ENCODE measurements around the gene PMPCA.

PMPCA gene

GRCh38 chr9:136442265-136442664, 31.8 kb downstream of the PMPCA start:
- Histone ChIP-seq H3K36me3 (ENCODE audit: control insufficient read depth in 2 of 2, insufficient read depth in 1 of 2, low read length in 2 of 2) (peaks cover 11 to 73% of the 10 kb centered on the region in 2 experiments; a peak in 2 of 3 replicates), H3K27ac (ENCODE audit: extremely low read depth, low read depth, low read length) (no peak overlapping the region), H3K4me1 (ENCODE audit: control insufficient read depth, insufficient read depth, low read length) (0 out of 2 replicates have a peak, but pooled peaks cover 2% of the 10 kb centered on the region), H3K4me3 (ENCODE audit: low read depth, low read length) (no peak overlapping the region), H3K9me3 (ENCODE audit: control insufficient read depth, insufficient read depth, low read depth, low read length) (no peaks in the 10 kb centered on the region)
- ChIA-PET CTCF (interaction anchor here (0.9 to 3.4 kb wide), 2 partner anchors 16 to 104 kb away, joined by 3 to 9 read pairs; no protein-coding TSS in a partner anchor), POLR2A (interaction anchor here (1.7 kb wide), 1 partner anchor 18 kb away, joined by 6 read pairs; no protein-coding TSS in a partner anchor)
- TF ChIP-seq ZNF175 (tag by site-specific recombination; IDR thresholded peaks at IDR 0.05) (no peak), ZNF529 (tag by site-specific recombination; IDR thresholded peaks at IDR 0.05; ENCODE audit: insufficient replicate concordance) (no peak), ZNF146 (tag by site-specific recombination; IDR thresholded peaks at IDR 0.05) (no peak), TSHZ1 (tag by site-specific recombination; IDR thresholded peaks at IDR 0.05; ENCODE audit: borderline replicate concordance) (no peak), ZNF660 (tag by site-specific recombination; IDR thresholded peaks at IDR 0.05) (no peak), ZNF777 (tag by site-specific recombination; IDR thresholded peaks at IDR 0.05; ENCODE audit: borderline replicate concordance) (no peak), ZNF791 (tag by site-specific recombination; IDR thresholded peaks at IDR 0.05) (no peak), BCL11A (tag by site-specific recombination; IDR thresholded peaks at IDR 0.05; ENCODE audit: low read depth) (no peak), ZNF280D (tag by site-specific recombination; IDR thresholded peaks at IDR 0.05) (no peak), ZNF629 (tag by site-specific recombination; IDR thresholded peaks at IDR 0.05) (no peak), ZNF600 (tag by site-specific recombination; IDR thresholded peaks at IDR 0.05) (no peak), ZNF416 (tag by site-specific recombination; IDR thresholded peaks at IDR 0.05) (no peak), YY2 (tag by site-specific recombination; IDR thresholded peaks at IDR 0.05) (no peak), ZNF768 (tag by site-specific recombination; IDR thresholded peaks at IDR 0.05) (no peak), KLF10 (tag by site-specific recombination; IDR thresholded peaks at IDR 0.05) (no peak), ZBTB21 (tag by site-specific recombination; IDR thresholded peaks at IDR 0.05) (no peak)
- TF ChIP-seq, protein P1, sequence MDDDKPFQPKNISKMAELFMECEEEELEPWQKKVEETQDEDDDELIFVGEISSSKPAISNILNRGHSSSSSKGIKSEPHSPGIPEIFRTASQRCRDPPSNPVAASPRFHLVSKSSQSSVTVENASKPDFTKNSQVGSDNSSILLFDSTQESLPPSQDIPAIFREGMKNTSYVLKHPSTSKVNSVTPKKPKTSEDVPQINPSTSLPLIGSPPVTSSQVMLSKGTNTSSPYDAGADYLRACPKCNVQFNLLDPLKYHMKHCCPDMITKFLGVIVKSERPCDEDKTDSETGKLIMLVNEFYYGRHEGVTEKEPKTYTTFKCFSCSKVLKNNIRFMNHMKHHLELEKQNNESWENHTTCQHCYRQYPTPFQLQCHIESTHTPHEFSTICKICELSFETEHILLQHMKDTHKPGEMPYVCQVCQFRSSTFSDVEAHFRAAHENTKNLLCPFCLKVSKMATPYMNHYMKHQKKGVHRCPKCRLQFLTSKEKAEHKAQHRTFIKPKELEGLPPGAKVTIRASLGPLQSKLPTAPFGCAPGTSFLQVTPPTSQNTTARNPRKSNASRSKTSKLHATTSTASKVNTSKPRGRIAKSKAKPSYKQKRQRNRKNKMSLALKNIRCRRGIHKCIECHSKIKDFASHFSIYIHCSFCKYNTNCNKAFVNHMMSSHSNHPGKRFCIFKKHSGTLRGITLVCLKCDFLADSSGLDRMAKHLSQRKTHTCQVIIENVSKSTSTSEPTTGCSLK (tag by site-specific recombination; IDR thresholded peaks at IDR 0.05): no peak
